Measurements from ENCODE around the gene DLX6. TPM values are rescaled to one million over a fixed set of nuclear protein-coding genes. Genes with fewer than 3 reads are reported as not detected.
"Not testable (repeated sequence)": the region's sequence is repeated elsewhere in the genome, so short reads cannot be mapped to it uniquely, and the experiment has no call there.

Gene DLX6
- total RNA-seq, 3 donors from 2014 or later (not counting 1 experiment from before 2014, with no cell fraction given): not detected

- peak overlapping the region; percentile 8 for H3K4me3 ChIP-seq (ENCODE audit: low read length)
- intact Hi-C loops (cut with micrococcal nuclease): loop anchor here (1.0 to 5.0 kb wide), 4 partner anchors 430 to 1111 kb away; no protein-coding TSS in a partner anchor
- H3K36me3 ChIP-seq (ENCODE audit: control insufficient read depth, insufficient read depth, low read length): no peaks in the 10 kb centered on the region
- Mint-ChIP-seq H3K4me1 (peaks cover 39 to 46% of the 10 kb centered on the region in 2 donors), H3K9me3 (no peaks in the 10 kb centered on the region), H3K4me3 (peak overlapping the region; percentile 89), H3K27me3 (ENCODE audit: low read depth in 2 of 2) (peaks cover 63 to 82% of the 10 kb centered on the region in 2 donors), H3K36me3 (no peaks in the 10 kb centered on the region), H3K27ac (no peak overlapping the region)
- peak in 1 of 3 donors; percentile 9 for ATAC-seq
- no peak overlapping the region for H3K27ac ChIP-seq (ENCODE audit: low read length)
- DNase-seq: no peak
- H3K27me3 ChIP-seq (ENCODE audit: control insufficient read depth, insufficient read depth, low read length): peaks cover 30% of the 10 kb centered on the region
- peaks cover 28% of the 10 kb centered on the region for H3K4me1 ChIP-seq (ENCODE audit: control insufficient read depth, insufficient read depth, low read length)
- 14% methylated on average over 17 of the region's 17 CpGs for WGBS (ENCODE audit: insufficient coverage)
- no peaks in the 10 kb centered on the region for H3K9me3 ChIP-seq (ENCODE audit: control insufficient read depth, insufficient read depth, low read length)
- TF ChIP-seq CTCF (IDR thresholded peaks at IDR 0.05): no peak
Observed at GRCh38 chr7:97026715-97027426, 21.5 kb downstream of the DLX6 start.

GRCh38 chr7:97027427-97028234 lies 22.3 kb downstream of the DLX6 start:
- peak overlapping the region; percentile 89 for H3K4me3 Mint-ChIP-seq

GRCh38 chr7:97034213-97034852 lies 29.0 kb downstream of the DLX6 start:
- H3K27ac Mint-ChIP-seq; H3K4me1 ChIP-seq (ENCODE audit: control insufficient read depth, insufficient read depth, low read length); H3K36me3 Mint-ChIP-seq; H3K4me1 Mint-ChIP-seq; H3K4me3 Mint-ChIP-seq; DNase-seq; H3K4me3 ChIP-seq (ENCODE audit: low read length); H3K36me3 ChIP-seq (ENCODE audit: control insufficient read depth, insufficient read depth, low read length); H3K27ac ChIP-seq (ENCODE audit: low read length); H3K9me3 ChIP-seq (ENCODE audit: control insufficient read depth, insufficient read depth, low read length); H3K9me3 Mint-ChIP-seq; intact Hi-C loops (cut with micrococcal nuclease); ATAC-seq; H3K27me3 ChIP-seq (ENCODE audit: control insufficient read depth, insufficient read depth, low read length): not testable (repeated sequence)
- WGBS (ENCODE audit: insufficient coverage): 94% methylated on average over 27 of the region's 30 CpGs
- peaks cover 11 to 24% of the 10 kb centered on the region in 2 donors for H3K27me3 Mint-ChIP-seq (ENCODE audit: low read depth in 2 of 2)

More at GRCh38 chr7:97027427-97028234, 22.3 kb downstream of the DLX6 start:
- DNase-seq (peak; percentile 59 to 82), ATAC-seq (peak; percentile 78 to 90 (median 88))
- intact Hi-C loops (cut with micrococcal nuclease): loop anchor here (1.0 to 5.0 kb wide), 4 partner anchors 430 to 1111 kb away; no protein-coding TSS in a partner anchor
- Mint-ChIP-seq H3K27ac (no peak overlapping the region), H3K27me3 (ENCODE audit: low read depth in 2 of 2) (peaks cover 56 to 80% of the 10 kb centered on the region in 2 donors), H3K9me3 (no peaks in the 10 kb centered on the region), H3K4me1 (peaks cover 32 to 40% of the 10 kb centered on the region in 2 donors), H3K36me3 (no peaks in the 10 kb centered on the region)
- TF ChIP-seq CTCF (IDR thresholded peaks at IDR 0.05): peak; percentile 84
- peaks cover 27% of the 10 kb centered on the region for H3K4me1 ChIP-seq (ENCODE audit: control insufficient read depth, insufficient read depth, low read length)
- no peaks in the 10 kb centered on the region for H3K9me3 ChIP-seq (ENCODE audit: control insufficient read depth, insufficient read depth, low read length)
- H3K27me3 ChIP-seq (ENCODE audit: control insufficient read depth, insufficient read depth, low read length): peaks cover 28% of the 10 kb centered on the region
- no peak overlapping the region for H3K27ac ChIP-seq (ENCODE audit: low read length)
- H3K36me3 ChIP-seq (ENCODE audit: control insufficient read depth, insufficient read depth, low read length): no peaks in the 10 kb centered on the region
- H3K4me3 ChIP-seq (ENCODE audit: low read length): peak overlapping the region; percentile 8
- 2% methylated on average over 22 of the region's 23 CpGs for WGBS (ENCODE audit: insufficient coverage)

Measured in natural killer cell (primary cell).